ENCODE measurements around the gene STMN3.
"Not testable (repeated sequence)": the region's sequence is repeated elsewhere in the genome, so short reads cannot be mapped to it uniquely, and the experiment has no call there.

STMN3 gene

DNA sequence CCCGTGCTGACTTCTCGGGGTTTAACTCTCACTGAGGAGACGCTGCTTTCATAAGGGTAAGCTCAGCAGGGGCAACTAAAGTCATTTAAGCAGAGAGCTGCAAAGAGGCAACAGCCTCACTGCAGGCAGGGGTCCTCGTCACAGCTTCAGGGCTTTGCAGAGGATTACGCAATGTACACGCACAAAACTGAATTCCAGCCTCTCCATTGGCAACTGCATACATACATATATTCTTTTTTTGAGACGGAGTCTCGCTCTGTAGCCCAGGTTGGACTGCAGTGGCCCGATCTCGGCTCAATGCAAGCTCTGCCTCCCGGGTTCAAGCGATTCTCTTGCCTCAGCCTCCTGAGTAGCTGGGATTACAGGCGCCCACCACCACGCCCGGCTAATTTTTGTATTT is 28.7 kb downstream of the STMN3 start:
- H3K27ac Mint-ChIP-seq = peak overlapping the region in 1 of 2 donors; percentile 90
- H3K4me3 Mint-ChIP-seq = no peak overlapping the region
- DNase-seq (no peak), ATAC-seq (replicated peaks) (no peak)
- peaks cover 30 to 32% of the 10 kb centered on the region in 2 donors for H3K4me1 Mint-ChIP-seq (ENCODE audit: low read depth in 2 of 2)
- H3K36me3 Mint-ChIP-seq (ENCODE audit: insufficient read depth) = peaks cover 27% of the 10 kb centered on the region
- H3K27me3 Mint-ChIP-seq = no peaks in the 10 kb centered on the region
- no peaks in the 10 kb centered on the region for H3K9me3 Mint-ChIP-seq

DNA sequence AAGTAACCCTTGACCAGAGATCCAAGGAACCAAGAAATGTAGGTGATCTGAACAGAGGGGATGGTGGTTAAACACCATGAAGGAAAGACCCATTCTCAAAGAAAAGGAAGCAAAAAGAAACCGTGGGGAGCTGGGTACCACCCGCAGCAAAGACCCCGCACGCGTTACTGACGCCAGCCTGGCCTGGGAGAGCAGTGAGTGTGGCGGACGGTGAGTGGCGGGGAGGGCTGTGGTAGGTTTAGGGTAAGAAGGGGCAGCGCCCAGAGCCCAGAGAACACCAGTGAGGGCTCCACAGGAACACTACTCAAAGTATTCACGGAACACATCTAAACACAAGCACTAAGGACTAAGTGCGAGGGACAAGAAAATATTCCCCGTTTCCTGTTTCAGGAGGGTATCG is 30.5 kb downstream of the STMN3 start:
- Mint-ChIP-seq H3K9me3 (no peaks in the 10 kb centered on the region), H3K27me3 (no peaks in the 10 kb centered on the region), H3K36me3 (ENCODE audit: insufficient read depth) (peaks cover 23% of the 10 kb centered on the region), H3K27ac (peak overlapping the region in 1 of 2 donors; percentile 8), H3K4me1 (ENCODE audit: low read depth in 2 of 2) (peaks cover 18 to 20% of the 10 kb centered on the region in 2 donors), H3K4me3 (no peak overlapping the region)
- DNase-seq (no peak), ATAC-seq (replicated peaks) (no peak)

DNA sequence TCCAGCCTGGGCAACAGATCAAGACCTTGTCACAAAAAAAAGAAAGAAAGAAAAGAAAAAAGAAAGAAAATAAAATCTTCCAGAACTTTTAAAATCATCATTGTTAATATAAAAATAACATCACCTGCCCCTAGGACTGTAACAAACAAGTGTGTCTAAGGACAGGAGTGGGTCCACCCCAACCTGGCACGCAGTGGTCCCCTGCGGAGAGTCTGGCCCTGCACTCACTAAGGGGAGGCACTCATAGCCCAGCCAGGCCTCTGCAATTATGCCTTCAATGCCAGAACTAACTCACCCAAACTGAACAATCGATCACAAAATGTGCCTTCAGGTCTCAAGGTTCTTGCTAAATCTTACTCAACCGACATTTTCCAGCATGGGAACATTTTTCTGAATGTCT is 31.1 kb downstream of the STMN3 start:
- DNase-seq (no peak), ATAC-seq (replicated peaks) (no peak)
- Mint-ChIP-seq H3K4me3 (no peak overlapping the region), H3K27me3 (no peaks in the 10 kb centered on the region), H3K36me3 (ENCODE audit: insufficient read depth) (peaks cover 20% of the 10 kb centered on the region), H3K4me1 (ENCODE audit: low read depth in 2 of 2) (peaks cover 18 to 20% of the 10 kb centered on the region in 2 donors), H3K9me3 (no peaks in the 10 kb centered on the region), H3K27ac (no peak overlapping the region)

DNA sequence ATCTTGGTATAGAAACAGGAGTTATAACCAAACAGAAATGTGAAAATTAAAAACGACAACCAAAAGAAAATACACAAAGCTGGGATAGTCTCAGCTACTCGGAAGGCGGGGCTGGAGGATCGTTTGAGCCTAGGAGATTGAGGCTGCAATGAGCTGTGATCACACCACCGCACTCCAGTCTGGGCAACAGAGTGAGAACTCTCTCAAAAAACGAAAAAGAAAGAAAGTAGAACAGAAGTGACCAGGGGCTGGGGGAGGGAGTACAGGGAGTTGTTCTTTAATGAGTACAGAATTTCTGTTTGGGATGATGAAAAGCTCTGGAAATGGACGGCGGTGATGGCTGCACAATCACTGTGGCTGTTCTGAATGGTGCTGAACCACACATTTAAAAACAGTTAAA is 32.2 kb downstream of the STMN3 start:
- H3K4me3 Mint-ChIP-seq = no peak overlapping the region
- H3K27ac Mint-ChIP-seq = no peak overlapping the region
- peaks cover 18 to 20% of the 10 kb centered on the region in 2 donors for H3K4me1 Mint-ChIP-seq (ENCODE audit: low read depth in 2 of 2)
- ATAC-seq (replicated peaks) = no peak
- no peaks in the 10 kb centered on the region for H3K9me3 Mint-ChIP-seq
- H3K27me3 Mint-ChIP-seq = no peaks in the 10 kb centered on the region
- H3K36me3 Mint-ChIP-seq (ENCODE audit: insufficient read depth) = peaks cover 25% of the 10 kb centered on the region
- DNase-seq = no peak

DNA sequence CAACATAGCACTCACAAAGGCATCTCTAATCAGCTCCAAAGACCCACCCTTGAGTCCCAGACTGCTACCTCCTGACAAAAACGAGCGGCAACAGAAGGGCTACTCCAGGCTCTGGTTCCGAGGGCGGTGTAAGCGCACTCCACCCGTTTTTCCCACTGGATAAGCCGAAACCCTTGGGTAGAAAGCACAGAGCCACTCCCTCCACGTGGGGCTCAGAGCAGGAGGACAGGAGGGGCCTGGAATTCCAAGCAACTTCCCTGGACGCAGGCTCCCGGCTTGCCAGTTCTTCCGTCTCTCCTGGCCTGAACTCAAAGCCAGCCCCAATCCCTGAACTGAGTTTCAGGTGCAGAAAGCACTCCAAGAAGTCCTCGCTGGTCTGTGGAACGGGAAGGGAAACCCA is 33.7 kb downstream of the STMN3 start:
- peaks cover 30% of the 10 kb centered on the region for H3K36me3 Mint-ChIP-seq (ENCODE audit: insufficient read depth)
- H3K27me3 Mint-ChIP-seq = no peaks in the 10 kb centered on the region
- ATAC-seq (replicated peaks) = no peak
- H3K9me3 Mint-ChIP-seq = no peaks in the 10 kb centered on the region
- DNase-seq = no peak
- H3K4me3 Mint-ChIP-seq = no peak overlapping the region
- H3K27ac Mint-ChIP-seq = no peak overlapping the region
- H3K4me1 Mint-ChIP-seq (ENCODE audit: low read depth in 2 of 2) = peaks cover 17 to 18% of the 10 kb centered on the region in 2 donors

DNA sequence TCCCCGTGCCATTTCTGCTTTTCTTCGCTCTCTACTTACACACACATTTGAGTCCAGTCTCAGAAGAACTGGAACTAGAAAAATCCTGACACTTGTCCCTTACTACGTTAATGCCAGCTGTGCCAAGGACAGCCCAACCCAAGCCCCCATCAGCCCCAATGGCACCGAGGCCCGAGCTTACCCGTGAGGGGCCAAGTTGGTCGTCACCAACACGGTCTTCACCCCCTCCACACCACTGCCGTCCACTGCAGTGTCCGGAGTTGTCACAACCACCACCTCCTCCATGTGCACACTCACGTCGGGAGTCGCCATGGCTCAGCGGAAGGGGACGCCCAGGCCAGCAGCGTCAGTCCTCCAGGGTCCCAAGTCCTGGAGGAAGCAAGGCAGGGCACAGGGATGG is 34.1 kb downstream of the STMN3 start:
- Mint-ChIP-seq H3K27me3 (no peaks in the 10 kb centered on the region), H3K36me3 (ENCODE audit: insufficient read depth) (peaks cover 30% of the 10 kb centered on the region), H3K9me3 (no peaks in the 10 kb centered on the region), H3K27ac (no peak overlapping the region), H3K4me3 (no peak overlapping the region), H3K4me1 (ENCODE audit: low read depth in 2 of 2) (peaks cover 16 to 18% of the 10 kb centered on the region in 2 donors)
- no peak for ATAC-seq (replicated peaks)
- DNase-seq = no peak

DNA sequence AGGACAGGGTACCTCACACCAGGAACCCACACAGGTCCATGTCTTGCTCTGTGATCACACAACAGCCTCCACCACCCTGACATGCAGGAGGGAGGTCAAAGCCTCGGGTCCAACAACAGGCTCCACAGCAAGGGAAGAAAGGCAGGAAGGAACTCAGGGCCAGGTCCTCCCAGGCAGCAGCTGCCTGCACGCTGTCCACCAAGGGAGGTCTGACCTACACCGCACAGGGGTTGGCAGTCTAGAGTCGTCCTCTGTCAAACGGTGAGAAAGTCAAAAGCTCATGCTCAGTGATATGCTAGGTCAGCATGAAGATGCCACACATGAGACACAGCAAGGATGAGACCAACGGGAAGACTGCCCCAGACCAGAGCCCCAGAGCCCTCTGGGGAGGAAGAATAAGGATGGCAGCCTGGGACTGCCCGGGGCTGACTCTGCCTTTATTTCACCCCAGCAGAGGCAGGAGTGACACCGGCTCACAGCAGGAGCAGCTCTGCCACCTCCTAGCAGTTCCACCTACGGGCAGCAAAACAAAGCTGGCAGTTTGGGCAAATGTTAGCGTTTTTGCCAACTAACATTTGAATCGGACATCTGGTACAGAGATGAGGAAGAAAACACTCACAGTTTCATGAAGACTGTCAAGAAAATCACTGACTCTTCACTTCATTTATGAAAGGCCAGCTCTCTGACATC is 34.8 kb downstream of the STMN3 start:
- H3K9me3 Mint-ChIP-seq = no peaks in the 10 kb centered on the region
- H3K36me3 Mint-ChIP-seq (ENCODE audit: insufficient read depth) = peaks cover 30% of the 10 kb centered on the region
- H3K27me3 Mint-ChIP-seq = no peaks in the 10 kb centered on the region
- peaks cover 16 to 18% of the 10 kb centered on the region in 2 donors for H3K4me1 Mint-ChIP-seq (ENCODE audit: low read depth in 2 of 2)
- ATAC-seq (replicated peaks) (no peak), DNase-seq (no peak)
- no peak overlapping the region for H3K4me3 Mint-ChIP-seq
- H3K27ac Mint-ChIP-seq = no peak overlapping the region

DNA sequence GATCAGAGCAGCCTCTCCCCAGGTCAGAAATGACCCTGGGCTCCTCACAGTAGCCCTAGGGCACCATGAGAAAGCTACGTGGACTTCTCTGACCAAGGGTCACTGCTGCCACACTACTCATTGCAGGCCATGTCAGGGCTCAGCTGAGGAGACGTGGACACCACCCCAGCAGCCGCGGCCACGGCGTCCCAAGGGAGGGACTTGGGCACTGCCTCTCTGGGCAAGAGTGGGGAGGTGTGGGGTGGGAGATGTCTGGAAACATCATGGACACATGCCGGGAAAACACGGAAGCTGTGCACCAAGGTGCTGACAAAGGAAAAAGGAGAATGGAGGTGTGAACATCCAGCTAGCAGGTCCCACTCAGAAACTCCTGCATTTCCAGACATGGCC is 35.4 kb downstream of the STMN3 start:
- ATAC-seq (replicated peaks) = no peak
- Mint-ChIP-seq H3K27me3 (no peaks in the 10 kb centered on the region), H3K36me3 (ENCODE audit: insufficient read depth) (peaks cover 30% of the 10 kb centered on the region), H3K4me1 (ENCODE audit: low read depth in 2 of 2) (peaks cover 16 to 18% of the 10 kb centered on the region in 2 donors), H3K9me3 (no peaks in the 10 kb centered on the region), H3K4me3 (no peak overlapping the region), H3K27ac (no peak overlapping the region)
- DNase-seq = no peak

DNA sequence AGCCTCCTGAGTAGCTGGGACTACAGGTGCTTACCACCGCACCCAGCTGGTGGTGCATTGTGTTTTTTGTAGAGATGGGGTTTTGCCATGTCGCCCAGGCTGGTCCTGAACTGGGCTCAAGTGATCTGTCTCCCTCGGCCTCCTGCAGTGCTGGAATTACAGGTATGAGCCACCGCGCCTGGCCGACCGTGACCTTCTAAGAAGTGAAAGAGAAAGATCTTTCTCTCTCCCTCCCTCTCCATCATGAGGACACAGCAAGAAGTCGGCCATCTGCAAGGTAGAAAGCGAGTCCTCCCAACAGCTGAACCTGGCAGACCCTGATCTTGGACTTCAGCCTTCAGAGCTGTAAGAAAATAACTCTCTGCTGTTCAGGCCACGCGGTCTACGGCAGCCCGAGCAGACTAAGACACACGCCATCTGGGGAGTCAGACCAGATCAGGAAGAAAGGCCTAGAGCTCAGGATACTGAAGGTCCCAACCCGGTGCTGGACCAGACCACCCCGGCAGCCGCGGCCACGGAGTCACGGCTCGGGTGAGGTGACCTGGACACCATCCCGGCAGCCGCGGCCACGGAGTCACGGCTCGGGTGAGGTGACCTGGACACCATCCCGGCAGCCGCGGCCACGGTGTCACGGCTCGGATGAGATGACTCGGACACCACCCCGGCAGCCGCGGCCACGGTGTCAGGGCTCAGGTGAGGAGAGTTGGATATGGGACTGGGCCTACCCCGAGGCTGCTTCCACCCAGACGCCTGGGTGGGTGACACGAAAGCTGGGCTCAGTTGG is 35.9 kb downstream of the STMN3 start:
- Mint-ChIP-seq H3K36me3 (ENCODE audit: insufficient read depth) (peaks cover 26% of the 10 kb centered on the region), H3K27ac (peak overlapping the region in 1 of 2 donors; percentile 29), H3K9me3 (no peaks in the 10 kb centered on the region), H3K4me3 (no peak overlapping the region), H3K4me1 (ENCODE audit: low read depth in 2 of 2) (peaks cover 10 to 12% of the 10 kb centered on the region in 2 donors), H3K27me3 (no peaks in the 10 kb centered on the region)
- DNase-seq = no peak
- ATAC-seq (replicated peaks) = no peak

DNA sequence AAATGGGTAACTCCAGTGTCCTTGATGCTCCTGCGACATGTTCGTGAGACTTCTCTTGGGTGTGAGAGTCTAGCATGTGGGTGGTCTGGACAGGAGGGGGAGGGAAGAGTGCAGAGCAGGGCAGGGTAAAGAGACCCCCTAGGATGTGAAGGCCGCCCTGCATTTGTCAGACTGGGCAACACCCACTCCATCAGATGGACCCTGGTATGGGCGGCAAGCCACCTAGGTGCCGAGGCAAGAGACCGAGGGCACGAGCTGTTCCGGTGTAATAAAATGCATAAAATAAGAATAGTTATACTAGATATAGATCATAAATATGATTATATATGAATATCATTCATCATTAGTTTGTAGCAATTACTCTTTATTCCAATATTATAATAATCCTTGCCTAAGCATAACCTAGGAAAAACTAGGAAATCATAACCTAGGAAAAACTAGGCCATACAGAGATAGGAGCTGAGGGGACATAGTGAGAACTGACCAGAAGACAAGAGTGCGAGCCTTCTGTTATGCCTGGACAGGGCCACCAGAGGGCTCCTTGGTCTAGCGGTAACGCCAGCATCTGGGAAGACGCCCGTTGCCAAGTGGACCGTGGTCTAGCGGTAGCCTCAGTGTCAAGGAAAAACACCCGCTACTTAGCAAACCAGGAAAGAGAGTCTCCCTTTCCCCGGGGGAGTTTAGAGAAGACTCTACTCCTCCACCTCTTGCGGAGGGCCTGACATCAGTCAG is 39.2 kb downstream of the STMN3 start:
- peaks cover 22% of the 10 kb centered on the region for H3K36me3 Mint-ChIP-seq (ENCODE audit: insufficient read depth)
- H3K4me1 Mint-ChIP-seq (ENCODE audit: low read depth in 2 of 2); DNase-seq; ATAC-seq (replicated peaks); H3K27me3 Mint-ChIP-seq; H3K27ac Mint-ChIP-seq; H3K4me3 Mint-ChIP-seq; H3K9me3 Mint-ChIP-seq: not testable (repeated sequence)

DNA sequence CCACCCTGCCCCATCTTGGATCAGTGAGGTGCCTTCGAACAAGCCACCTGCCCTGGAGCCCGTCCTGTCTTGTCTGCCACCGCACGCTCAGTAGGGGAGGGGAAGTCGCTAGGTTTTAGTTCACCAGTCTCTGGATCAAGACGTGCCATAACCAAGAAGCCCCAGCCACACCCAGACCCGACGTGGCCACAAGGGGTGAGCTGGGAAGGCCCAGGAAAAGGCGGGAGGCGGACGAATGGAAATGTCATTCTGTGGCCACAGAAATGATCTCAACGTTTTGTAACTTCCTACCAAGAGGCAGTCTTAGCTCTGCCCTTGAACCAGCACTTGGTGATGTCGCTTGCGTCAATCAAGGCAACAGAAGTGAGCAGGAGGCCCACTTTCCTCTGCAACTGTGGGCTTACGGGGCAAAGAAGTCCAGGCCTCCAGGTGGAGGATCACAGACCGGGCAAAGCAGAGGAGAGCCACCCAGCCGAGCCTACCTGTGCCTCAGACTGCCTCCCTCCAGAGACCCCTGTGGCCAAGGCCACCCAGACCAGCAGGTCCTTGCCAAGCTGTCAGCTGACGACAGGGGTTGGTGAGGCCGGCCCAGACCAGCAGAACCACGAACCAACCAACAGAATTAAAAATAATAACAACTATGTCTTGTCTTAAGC is 40.8 kb downstream of the STMN3 start:
- ATAC-seq (replicated peaks) (no peak), DNase-seq (no peak)
- H3K36me3 Mint-ChIP-seq (ENCODE audit: insufficient read depth) = peaks cover 19% of the 10 kb centered on the region
- no peak overlapping the region for H3K27ac Mint-ChIP-seq
- no peaks in the 10 kb centered on the region for H3K27me3 Mint-ChIP-seq
- H3K9me3 Mint-ChIP-seq = no peaks in the 10 kb centered on the region
- peaks cover 3 to 4% of the 10 kb centered on the region in 2 donors for H3K4me1 Mint-ChIP-seq (ENCODE audit: low read depth in 2 of 2)
- H3K4me3 Mint-ChIP-seq = no peak overlapping the region

DNA sequence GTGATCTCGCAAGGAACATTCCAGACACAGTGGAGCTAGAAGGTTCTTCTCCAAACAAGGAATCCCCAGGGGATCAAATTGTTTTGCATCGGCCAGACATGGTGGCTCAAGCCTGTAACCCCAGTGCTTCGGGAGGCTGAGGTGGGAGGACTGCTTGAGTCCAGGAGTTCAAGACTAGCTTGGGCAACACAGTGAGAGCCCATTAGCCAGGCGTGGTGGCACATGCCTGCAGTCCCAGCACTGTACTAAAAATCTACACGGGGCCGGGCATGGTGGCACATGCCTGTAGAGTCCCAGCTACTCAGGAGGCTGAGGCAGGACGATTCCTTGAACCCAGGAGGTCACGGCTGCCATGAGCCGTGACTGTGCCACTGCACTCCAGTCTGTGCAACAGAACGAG is 41.6 kb downstream of the STMN3 start:
- H3K9me3 Mint-ChIP-seq = no peaks in the 10 kb centered on the region
- H3K27me3 Mint-ChIP-seq = no peaks in the 10 kb centered on the region
- no peak for ATAC-seq (replicated peaks)
- H3K4me1 Mint-ChIP-seq (ENCODE audit: low read depth in 2 of 2) = peaks cover 3 to 6% of the 10 kb centered on the region in 2 donors
- peaks cover 18% of the 10 kb centered on the region for H3K36me3 Mint-ChIP-seq (ENCODE audit: insufficient read depth)
- no peak overlapping the region for H3K4me3 Mint-ChIP-seq
- H3K27ac Mint-ChIP-seq = no peak overlapping the region
- DNase-seq = no peak
